ENCODE data around the gene SLC5A5.

Gene SLC5A5

DNA sequence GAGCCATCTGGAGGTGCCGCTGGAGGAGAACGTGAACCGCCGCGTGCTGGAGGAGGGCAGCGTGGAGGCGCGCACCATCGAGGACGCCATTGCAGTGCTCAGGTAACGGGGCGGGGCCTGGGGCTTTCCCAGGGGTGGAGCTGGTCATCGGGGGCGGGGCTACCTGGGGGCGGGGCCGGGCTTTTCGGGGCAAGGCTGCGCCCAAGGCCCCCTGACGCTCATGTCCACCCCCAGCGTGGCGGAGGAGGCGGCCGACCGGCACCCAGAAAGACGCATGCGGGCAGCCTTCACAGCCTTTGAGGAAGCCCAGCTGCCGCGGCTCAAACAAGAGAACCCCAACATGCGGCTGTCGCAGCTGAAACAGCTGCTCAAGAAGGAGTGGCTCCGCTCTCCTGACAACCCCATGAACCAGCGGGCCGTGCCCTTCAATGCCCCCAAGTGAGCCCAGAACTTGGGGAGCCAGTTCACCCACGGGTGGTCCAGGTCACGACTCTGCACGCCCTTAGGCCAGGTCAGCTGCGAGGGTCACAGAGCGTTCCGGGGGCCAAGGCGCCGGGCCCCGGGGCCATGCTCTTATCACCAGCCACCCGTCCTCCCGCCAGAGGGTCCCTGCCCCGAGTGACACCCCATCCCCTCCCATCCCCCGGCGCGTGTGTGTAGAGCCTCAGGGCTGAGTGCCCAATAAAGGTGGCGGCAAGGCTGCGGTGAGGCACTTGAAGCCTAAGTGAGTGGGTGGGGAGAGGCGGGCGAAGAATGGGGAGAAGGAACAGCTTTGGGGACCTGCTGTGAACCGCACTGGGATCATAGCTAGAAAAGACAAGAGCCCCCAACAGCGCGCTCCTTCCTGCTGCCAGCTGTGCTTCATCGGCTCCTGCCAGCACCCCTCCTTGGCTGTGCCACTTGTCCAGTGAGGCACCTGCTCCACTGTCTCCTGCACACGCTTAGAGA lies 71.8 kb downstream of the SLC5A5 start:
- no peak overlapping the region for H3K4me3 Mint-ChIP-seq
- H3K27ac Mint-ChIP-seq, result no peak overlapping the region

DNA sequence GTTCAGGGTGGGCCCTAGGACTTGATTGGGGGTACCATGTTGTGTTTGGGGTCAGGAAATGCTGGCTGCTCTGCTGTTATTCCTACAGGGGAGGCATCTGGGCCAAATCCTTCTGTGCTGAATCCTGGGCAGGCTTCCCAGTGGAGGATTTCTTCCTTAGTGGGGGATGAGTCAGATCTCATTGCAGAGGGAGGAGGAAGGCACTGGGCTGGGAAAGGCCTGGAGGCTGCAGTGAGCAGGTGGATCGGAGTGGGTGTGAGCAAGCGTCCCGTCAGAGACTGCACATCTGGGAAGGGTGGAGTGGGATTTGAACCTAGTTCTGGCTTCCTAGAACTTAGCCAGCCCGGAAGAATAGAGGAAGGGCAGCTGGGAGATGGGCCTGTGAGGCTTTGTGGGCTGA lies 72.6 kb downstream of the SLC5A5 start:
- peaks cover 6% of the 10 kb centered on the region for H3K27me3 Mint-ChIP-seq
- H3K4me1 Mint-ChIP-seq, result peaks cover 32% of the 10 kb centered on the region
- DNase-seq, result no peak
- no peak overlapping the region for H3K4me3 Mint-ChIP-seq
- no peak for ATAC-seq
- no peaks in the 10 kb centered on the region for H3K9me3 Mint-ChIP-seq
- H3K27ac Mint-ChIP-seq, result no peak overlapping the region

More for the DNA sequence above, 71.8 kb downstream of the SLC5A5 start:
- ATAC-seq (no peak), DNase-seq (no peak)
- Mint-ChIP-seq H3K9me3 (no peaks in the 10 kb centered on the region), H3K27me3 (no peaks in the 10 kb centered on the region), H3K4me1 (peaks cover 25% of the 10 kb centered on the region)
